Left lung (tissue), 10 donors: ENCODE results near the gene MSX2. TPM values are rescaled to one million over a fixed set of nuclear protein-coding genes. Genes with fewer than 3 reads are reported as not detected.
A peak's percentile ranks its signal among the peaks of the same experiment; 100 is the strongest.

Experiments
- ATAC-seq: fragments of 200-7000 bp; cut with Tn5 transposase; one replicate; pipeline ENCODE4 v1.9.1; 2020; ENCODE audit warnings: moderate library complexity
- DNase-seq, 4 donors: peaks; one replicate each; pipeline ENCODE4 v3.0.0-alpha.2; 2013 to 2020
- H3K27ac ChIP-seq, 2 donors: fragments of 200-600 bp; sonication (generic) in 1 of 2; one replicate each; pipeline versions ENCODE4 v1.5.0 to v1.8.0; 2020 to 2021
- H3K27me3 ChIP-seq, 2 donors: fragments of 200-600 bp; sonication (generic) in 1 of 2; one replicate each; pipeline versions ENCODE4 v1.5.0 to v1.8.0; 2020 to 2021
- H3K36me3 ChIP-seq, 2 donors: fragments of 200-600 bp; sonication (generic) in 1 of 2; one replicate each; pipeline versions ENCODE4 v1.5.0 to v1.8.0; 2020 to 2021
- H3K4me1 ChIP-seq, 2 donors: fragments of 200-600 bp; one replicate each; pipeline ENCODE4 v1.8.0; 2021
- H3K4me3 ChIP-seq, 2 donors: fragments of 200-600 bp; sonication (generic) in 1 of 2; one replicate each; pipeline versions ENCODE4 v1.5.0 to v1.8.0; 2020 to 2021; ENCODE audit warnings: mild to moderate bottlenecking in 1 of 2
- H3K9me3 ChIP-seq, 2 donors: fragments of 200-600 bp; sonication (generic) in 1 of 2; one replicate each; pipeline versions ENCODE4 v1.5.0 to v1.8.0; 2020 to 2021
- intact Hi-C, 2 donors: fragments of 100-400 bp; cut with DNase I; formaldehyde crosslinking; loops; one replicate each; pipeline versions ENCODE4 v1.11.2 to v1.14.2; 2022
- polyA plus RNA-seq, 6 donors: library from polyadenylated mRNA; unstranded; fragments of 120-200 nt; gene quantifications; one replicate each; pipeline ENCODE4 v1.2.1, GENCODE V29; 2013; ENCODE audit not compliant: insufficient read length in 6 of 6
- total RNA-seq, 2 donors: library from RNA; stranded (reverse); fragmentation: NEBNext Ultra II Directional; extraction: Animal tissue kit (Norgen Biotek cat#: 25700); gene quantifications; one replicate each; pipeline ENCODE4 v1.2.1, GENCODE V29; 2021
- TF ChIP-seq, protein P1 (sequence below), 2 donors: fragments of 200-600 bp; sonication (generic) in 1 of 2; IDR thresholded peaks; one replicate each; pipeline versions ENCODE4 v1.5.0 to v1.8.0; 2021; ENCODE audit warnings: antibody characterized with exemption in 2 of 2
- donor health status: DM: no; HTN: yes; CAD: no.
- donor health status: DM: no; HTN: no; CAD: no.

Gene MSX2
- total and polyA plus RNA-seq, 8 donors: 0.70 to 2.2 (median 1.3) TPM

DNA sequence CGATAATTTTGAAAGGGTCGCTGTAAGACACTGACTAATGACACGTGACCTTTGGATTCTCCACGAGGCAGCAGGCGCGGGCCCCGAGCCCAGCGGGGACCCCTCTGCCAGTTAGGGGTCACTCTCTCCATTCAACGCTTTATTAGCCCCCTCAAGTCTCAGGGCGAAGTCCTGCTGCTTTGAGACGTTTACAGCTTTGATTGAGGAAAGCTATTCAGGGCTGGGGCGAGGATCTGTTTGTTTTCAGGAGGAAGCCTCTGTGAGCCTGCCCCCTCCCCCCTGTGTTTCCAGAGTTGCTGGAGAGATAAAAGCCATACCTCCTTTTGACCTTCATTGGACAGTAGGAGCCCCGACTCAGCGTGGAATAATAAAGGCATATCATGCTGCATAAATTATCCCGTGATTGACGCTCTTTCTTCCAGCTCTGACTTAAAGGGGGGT, 31.4 kb upstream of the MSX2 start:
- intact Hi-C loops: no loop called here
- no peak overlapping the region for H3K27ac ChIP-seq
- H3K27me3 ChIP-seq: peaks cover 41 to 89% of the 10 kb centered on the region in 2 donors
- no peaks in the 10 kb centered on the region for H3K9me3 ChIP-seq
- no peak overlapping the region for H3K4me3 ChIP-seq
- no peaks in the 10 kb centered on the region for H3K4me1 ChIP-seq
- no peaks in the 10 kb centered on the region for H3K36me3 ChIP-seq
- TF ChIP-seq, protein P1, sequence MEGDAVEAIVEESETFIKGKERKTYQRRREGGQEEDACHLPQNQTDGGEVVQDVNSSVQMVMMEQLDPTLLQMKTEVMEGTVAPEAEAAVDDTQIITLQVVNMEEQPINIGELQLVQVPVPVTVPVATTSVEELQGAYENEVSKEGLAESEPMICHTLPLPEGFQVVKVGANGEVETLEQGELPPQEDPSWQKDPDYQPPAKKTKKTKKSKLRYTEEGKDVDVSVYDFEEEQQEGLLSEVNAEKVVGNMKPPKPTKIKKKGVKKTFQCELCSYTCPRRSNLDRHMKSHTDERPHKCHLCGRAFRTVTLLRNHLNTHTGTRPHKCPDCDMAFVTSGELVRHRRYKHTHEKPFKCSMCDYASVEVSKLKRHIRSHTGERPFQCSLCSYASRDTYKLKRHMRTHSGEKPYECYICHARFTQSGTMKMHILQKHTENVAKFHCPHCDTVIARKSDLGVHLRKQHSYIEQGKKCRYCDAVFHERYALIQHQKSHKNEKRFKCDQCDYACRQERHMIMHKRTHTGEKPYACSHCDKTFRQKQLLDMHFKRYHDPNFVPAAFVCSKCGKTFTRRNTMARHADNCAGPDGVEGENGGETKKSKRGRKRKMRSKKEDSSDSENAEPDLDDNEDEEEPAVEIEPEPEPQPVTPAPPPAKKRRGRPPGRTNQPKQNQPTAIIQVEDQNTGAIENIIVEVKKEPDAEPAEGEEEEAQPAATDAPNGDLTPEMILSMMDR (IDR thresholded peaks at IDR 0.05): no peak
- DNase-seq (no peak), ATAC-seq (no peak)

GRCh38 chr5:174693697-174694385, 30.5 kb upstream of the MSX2 start:
- Histone ChIP-seq H3K9me3 (no peaks in the 10 kb centered on the region), H3K27ac (no peak overlapping the region), H3K36me3 (no peaks in the 10 kb centered on the region), H3K4me3 (no peak overlapping the region), H3K27me3 (peaks cover 33 to 89% of the 10 kb centered on the region in 2 donors), H3K4me1 (no peaks in the 10 kb centered on the region)
- DNase-seq (peak in 1 of 4 donors; percentile 46), ATAC-seq (peak; percentile 66)
- TF ChIP-seq, protein P1 (IDR thresholded peaks at IDR 0.05): no peak
- intact Hi-C loops: no loop called here

DNA sequence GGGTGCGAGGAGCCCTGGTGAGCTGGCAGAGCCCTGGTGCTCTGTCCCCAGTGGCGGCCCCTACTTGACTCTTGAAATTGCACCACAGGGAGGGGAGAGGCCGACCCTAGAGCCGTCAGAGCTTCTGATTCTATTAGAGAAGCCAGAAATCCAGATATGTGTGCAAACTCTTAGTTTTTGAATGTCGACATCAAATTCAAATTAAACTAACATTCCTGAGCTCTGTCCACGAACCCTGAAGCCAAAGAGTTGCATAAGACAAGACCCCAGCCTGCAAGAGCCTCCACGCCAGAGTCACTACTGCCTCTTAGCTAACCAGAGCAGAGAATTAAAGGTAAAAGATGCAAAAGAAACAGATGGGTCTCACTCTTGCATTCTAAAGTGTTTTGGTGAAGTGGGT, 29.8 kb upstream of the MSX2 start:
- no peak overlapping the region for H3K27ac ChIP-seq
- no peak overlapping the region for H3K4me3 ChIP-seq
- TF ChIP-seq, protein P1 (IDR thresholded peaks at IDR 0.05): no peak
- H3K27me3 ChIP-seq: peaks cover 25 to 84% of the 10 kb centered on the region in 2 donors
- H3K9me3 ChIP-seq: no peaks in the 10 kb centered on the region
- no peaks in the 10 kb centered on the region for H3K36me3 ChIP-seq
- ATAC-seq: no peak
- intact Hi-C loops: no loop called here
- DNase-seq: peak in 2 of 4 donors; percentile 59 to 79
- no peaks in the 10 kb centered on the region for H3K4me1 ChIP-seq

- H3K36me3 ChIP-seq: no peaks in the 10 kb centered on the region
- H3K27ac ChIP-seq: no peak overlapping the region
- no peak overlapping the region for H3K4me3 ChIP-seq
- intact Hi-C loops: no loop called here
- no peaks in the 10 kb centered on the region for H3K9me3 ChIP-seq
- ATAC-seq: no peak
- H3K4me1 ChIP-seq: no peaks in the 10 kb centered on the region
- TF ChIP-seq, protein P1 (IDR thresholded peaks at IDR 0.05): no peak
- peaks cover 5 to 48% of the 10 kb centered on the region in 2 donors for H3K27me3 ChIP-seq
- DNase-seq: no peak
Observed at GRCh38 chr5:174698156-174698555, 26.2 kb upstream of the MSX2 start.

GRCh38 chr5:174699131-174699530, 25.3 kb upstream of the MSX2 start:
- Histone ChIP-seq H3K27ac (no peak overlapping the region), H3K27me3 (peaks cover 0 to 44% of the 10 kb centered on the region in 2 donors), H3K4me3 (no peak overlapping the region), H3K4me1 (no peaks in the 10 kb centered on the region), H3K9me3 (no peaks in the 10 kb centered on the region), H3K36me3 (no peaks in the 10 kb centered on the region)
- TF ChIP-seq, protein P1 (IDR thresholded peaks at IDR 0.05): no peak
- intact Hi-C loops: no loop called here
- DNase-seq (no peak), ATAC-seq (no peak)
